Hypothalamus (tissue), 51 donors: ENCODE results near the gene NKAP.
"Not testable (repeated sequence)": the region's sequence is repeated elsewhere in the genome, so short reads cannot be mapped to it uniquely, and the experiment has no call there.

Experiments
- DNase-seq, 51 donors: peaks; one replicate each; lab custom pipeline; 2025; lab: John Stamatoyannopoulos, UW

NKAP gene

GRCh38 chrX:119941336-119941735 is 2.2 kb downstream of the NKAP start:
- DNase-seq: no peak

GRCh38 chrX:119935215-119935874 is 8.2 kb downstream of the NKAP start:
- DNase-seq: no peak

- not testable (repeated sequence) for DNase-seq
Observed at GRCh38 chrX:119922391-119922790, 21.2 kb downstream of the NKAP start.

GRCh38 chrX:119919835-119920585 is 23.5 kb downstream of the NKAP start:
- no peak for DNase-seq

- DNase-seq: no peak
Observed at GRCh38 chrX:119917877-119918276, 25.7 kb downstream of the NKAP start.

- DNase-seq: no peak
Observed at GRCh38 chrX:119916310-119916709, 27.2 kb downstream of the NKAP start.

- DNase-seq: no peak
Observed at GRCh38 chrX:119900976-119901375, 42.6 kb downstream of the NKAP start.

- DNase-seq: no peak
Observed at GRCh38 chrX:119899125-119899524, 44.4 kb downstream of the NKAP start.

GRCh38 chrX:119895843-119896326 is 47.7 kb downstream of the NKAP start, which contains the start of gene AKAP14:
Gene AKAP14, plus strand, starts transcription at chrX:119895893. Its CDS starts 7,331 bp downstream, at chrX:119903224.
- peak in 2 of 51 donors; percentile 0 to 5 for DNase-seq

- not testable (repeated sequence) for DNase-seq
Observed at GRCh38 chrX:119891961-119892692, 51.4 kb downstream of the NKAP start.

GRCh38 chrX:119890626-119891025 is 52.9 kb downstream of the NKAP start:
- DNase-seq: not testable (repeated sequence)

- DNase-seq: peak in 29 of 51 donors; percentile 0 to 36 (median 2)
Observed at GRCh38 chrX:119887721-119888425, 55.7 kb downstream of the NKAP start.

GRCh38 chrX:119885554-119886428 is 57.8 kb downstream of the NKAP start:
- no peak for DNase-seq

GRCh38 chrX:119880552-119881437 is 62.8 kb downstream of the NKAP start:
- peak in 9 of 51 donors; percentile 0 to 18 (median 1) for DNase-seq

- DNase-seq: no peak
Observed at GRCh38 chrX:119880076-119880475, 63.5 kb downstream of the NKAP start.

GRCh38 chrX:119878740-119879139 is 64.8 kb downstream of the NKAP start:
- no peak for DNase-seq

- peak; percentile 10 to 83 (median 64) for DNase-seq
Observed at GRCh38 chrX:119871599-119872395, 71.8 kb downstream of the NKAP start, which contains the start of the genes NDUFA1 and RNF113A. Gene NDUFA1, plus strand, starts transcription at chrX:119871832. Its CDS starts 80 bp downstream, at chrX:119871912. Gene RNF113A, minus strand, starts transcription at chrX:119871733. Its CDS starts 120 bp downstream, at chrX:119871613.
